Ramos (cell line): ENCODE data around the gene DGKD.

ENCODE experiments used
- in situ Hi-C: fragments of 300-500 bp; cut with MboI; formaldehyde crosslinking; loops from one replicate; pipeline ENCODE4 v1.14.3; 2022; ENCODE audit warnings: low sequenced_read_pairs; ENCODE audit not compliant: unreplicated experiment

DGKD gene

DNA sequence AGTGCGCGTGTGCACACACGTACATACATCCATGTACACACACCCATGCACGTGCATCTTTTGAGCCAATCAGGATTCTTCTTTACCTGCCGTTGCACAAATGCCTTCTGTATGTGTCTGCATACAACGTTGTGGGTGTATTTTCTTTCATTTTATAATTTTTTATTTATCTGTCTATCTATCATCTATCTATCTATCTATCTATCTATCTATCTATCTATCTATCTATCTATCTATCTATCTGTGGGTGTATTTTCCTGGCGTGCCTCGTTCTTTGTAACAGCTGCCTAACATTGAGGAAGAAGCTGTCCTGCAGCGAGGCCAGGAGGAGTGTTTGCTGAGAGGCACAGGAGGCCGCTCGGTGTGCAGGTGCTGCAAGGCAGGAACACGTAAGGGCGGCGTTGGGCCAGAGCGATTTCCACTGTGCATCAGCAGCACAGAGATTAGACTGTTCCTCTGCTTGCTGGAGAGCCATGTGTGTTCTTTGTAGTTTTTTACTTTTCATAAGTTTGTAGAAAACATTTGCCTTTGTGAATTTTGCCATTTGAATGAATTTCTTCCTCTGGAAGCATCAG is 84.4 kb downstream of the DGKD start:
- in situ Hi-C loops = no loop called here

DNA sequence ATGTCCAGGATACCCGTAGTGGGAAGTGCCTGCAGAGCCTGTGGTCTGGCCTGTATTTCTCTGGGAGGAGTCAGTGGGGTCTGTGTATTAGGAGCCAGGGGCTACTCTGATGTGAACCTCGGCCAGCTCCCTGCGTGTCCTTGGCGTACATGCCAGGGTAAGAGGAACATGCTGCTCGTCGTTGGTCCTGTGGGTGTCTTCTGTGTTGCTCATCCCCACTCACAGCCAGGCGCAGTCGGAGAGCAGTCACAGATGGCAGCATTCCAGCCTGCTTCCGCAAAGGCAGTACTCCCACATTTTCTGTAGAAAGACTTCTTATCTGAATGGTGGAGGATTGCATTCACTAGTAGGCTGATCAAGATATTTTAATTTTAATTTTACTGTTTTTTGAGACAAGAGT is 84.9 kb downstream of the DGKD start:
- in situ Hi-C loops = no loop called here

DNA sequence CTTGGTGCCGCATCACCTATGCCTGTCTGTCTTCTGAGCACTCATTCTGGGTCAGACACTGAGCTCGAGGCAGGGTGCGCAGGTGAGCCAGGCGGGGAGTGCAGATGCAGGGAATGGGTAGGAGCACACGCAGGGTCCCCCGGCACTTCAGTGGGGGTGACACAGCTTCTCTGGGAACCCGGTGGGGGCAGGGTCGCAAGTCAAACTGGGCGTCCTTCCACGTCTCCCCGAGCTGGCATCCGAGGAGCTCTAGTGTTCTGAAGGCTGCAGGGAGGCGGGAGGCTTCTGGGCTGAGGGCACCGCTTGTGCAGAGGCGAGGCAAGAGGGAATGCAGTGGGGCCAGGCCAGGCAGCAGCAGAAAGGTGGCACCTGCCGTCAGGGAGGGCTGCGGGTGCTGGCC is 86.0 kb downstream of the DGKD start:
- in situ Hi-C loops = no loop called here

DNA sequence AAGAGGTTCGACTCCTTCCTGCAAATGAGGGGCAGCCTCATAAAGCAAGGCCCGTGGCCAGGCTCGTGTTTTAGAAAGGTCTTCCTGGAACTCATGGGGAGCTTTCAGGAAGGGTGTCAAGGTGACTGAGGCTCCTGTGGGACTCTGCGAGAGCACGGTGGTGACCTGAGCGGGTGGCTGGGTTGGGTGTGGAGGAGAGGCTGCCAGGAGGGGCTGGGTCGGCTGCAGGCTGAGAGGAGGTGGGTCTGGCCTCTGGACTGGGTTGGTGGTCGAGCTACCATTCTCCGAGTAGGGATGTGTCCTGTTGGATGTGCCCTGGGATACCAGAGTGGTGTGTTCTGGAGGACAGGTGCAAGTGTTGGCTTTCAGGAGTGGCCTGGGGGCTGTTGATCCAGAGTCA is 86.4 kb downstream of the DGKD start:
- in situ Hi-C loops = no loop called here

DNA sequence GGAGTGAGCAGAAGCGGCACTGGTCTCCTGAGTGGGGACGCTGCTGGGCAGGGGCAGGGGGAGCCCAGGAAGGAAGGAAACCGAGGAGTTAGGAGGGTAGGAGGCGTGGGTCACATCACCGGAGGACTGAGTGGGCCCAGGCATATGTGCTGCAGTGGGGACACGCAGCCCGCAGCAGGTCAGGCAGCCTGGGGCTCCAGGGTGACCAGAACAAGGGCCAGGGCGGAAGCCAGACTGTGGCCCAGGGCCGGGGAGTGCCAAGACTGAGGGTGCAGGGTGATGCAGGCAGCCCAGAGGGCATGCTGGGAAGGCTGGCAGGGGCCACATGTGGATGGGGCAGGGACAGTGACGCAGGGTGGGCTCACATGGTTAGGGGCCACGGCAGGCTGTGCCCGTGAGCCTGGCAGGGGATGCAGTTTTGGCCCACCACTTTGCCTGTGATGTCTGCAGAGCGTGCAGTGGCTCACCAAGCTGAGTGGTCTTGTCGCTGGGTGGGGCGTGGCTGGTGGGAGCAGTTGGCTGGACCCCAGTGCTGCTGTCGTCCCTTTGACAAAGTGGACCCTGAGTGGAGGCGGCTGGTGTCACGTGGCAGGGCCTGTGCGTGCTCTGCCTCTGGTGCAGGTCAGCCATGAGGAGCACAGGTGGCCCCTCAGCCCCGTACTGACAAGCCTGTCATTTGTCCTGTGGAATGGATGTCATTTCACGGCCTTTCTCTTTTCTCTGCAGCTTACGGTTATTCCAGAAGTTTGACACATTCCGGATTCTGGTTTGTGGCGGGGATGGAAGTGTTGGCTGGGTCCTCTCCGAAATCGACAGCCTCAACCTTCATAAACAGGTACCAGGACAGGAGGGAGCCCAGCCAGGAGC is 87.1 kb downstream of the DGKD start:
- in situ Hi-C loops = no loop called here

DNA sequence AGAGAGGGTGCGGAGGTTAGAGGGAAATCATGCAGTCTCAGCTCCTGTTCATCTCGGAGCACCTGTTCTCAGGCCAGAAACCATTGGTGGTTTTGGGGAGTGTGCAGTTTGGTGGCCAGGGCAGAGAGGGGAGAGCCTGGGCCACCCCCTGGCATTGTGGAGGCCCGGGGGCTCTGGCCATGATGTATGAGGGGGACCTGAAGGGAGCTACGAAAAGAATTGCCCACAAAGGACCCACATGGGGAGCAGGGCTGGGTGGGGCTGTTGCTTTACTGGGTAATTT is 87.7 kb downstream of the DGKD start:
- in situ Hi-C loops = no loop called here

DNA sequence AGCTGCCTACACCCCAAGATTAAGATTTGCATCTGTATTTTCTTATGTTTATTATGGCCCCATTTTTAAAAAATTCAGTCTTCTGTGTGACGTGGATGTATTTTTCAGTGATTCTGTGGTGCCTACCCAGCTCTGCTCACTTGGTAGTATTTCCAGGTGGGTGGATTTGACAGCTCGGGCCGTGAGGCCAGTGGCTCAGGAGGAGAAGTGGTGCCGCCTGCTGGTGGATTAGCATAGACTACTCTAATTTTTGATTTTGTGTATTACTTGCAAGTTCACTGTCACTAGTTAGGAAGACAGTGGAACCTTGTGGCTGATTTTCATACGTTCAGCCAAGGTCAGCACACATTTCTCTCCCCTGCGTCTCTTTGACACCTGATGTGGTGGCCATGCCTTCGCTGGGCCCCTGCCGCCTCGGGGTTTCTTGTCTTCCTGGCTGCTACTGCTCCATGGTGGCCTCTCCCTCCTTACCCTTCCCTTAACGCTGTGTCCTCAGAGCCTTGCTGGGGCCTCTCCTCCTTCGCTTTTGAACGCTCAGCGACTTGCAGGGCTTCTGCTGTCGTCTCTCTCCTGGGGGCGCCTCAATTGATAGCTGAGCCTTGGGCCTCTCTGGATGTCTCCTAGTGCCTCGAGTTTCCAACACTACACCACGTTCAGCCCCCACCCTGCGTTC is 89.4 kb downstream of the DGKD start:
- in situ Hi-C loops = no loop called here

DNA sequence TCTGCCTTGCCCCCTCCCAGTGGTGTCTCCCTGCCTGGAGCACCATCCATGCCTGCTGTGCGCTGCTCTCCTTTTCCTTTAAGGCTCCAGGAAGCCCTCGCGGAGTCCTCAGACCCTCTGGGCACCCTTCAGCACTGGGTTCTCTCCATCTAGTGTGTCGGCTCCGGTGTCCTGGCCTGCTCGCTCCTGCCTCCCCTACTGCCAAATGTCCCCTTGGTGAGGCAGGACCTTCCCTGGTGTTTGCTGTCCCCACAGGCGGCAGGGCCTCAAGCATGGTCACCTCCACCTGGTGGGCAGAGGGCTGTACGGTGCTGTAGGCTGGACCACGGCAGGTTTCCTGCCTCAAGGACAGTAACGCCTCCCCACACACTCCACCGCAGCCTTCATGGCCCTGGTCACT is 90.2 kb downstream of the DGKD start:
- in situ Hi-C loops = no loop called here

DNA sequence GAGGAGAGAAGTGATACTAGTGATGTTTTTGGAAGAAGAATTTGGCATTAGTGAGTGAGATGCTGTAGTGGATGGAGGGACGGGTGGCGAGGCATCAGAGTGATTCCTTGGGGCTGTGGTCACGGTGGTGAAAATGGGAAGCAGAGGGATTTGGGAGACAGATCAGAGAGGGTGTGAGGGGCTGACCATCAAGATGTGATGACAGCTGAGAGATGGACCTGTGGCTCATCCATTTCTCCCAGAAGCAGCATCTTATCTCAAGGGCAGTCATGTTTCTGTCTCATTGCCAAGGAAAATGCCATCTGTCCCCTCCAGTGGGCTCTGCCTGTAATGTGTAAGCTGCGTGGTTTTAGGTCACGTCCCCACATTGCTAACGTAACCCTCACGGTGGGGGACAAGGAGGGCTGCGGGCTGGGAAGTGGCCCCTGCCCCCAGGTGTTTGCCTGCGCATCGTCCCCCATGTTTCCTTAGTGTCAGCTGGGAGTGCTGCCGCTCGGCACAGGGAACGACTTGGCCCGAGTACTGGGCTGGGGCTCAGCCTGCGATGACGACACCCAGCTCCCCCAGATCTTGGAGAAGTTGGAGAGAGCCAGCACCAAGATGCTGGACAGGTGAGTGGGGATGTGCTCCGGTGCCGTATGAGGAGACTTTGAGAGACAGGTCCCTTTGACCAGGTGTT is 91.0 kb downstream of the DGKD start:
- in situ Hi-C loops = no loop called here

DNA sequence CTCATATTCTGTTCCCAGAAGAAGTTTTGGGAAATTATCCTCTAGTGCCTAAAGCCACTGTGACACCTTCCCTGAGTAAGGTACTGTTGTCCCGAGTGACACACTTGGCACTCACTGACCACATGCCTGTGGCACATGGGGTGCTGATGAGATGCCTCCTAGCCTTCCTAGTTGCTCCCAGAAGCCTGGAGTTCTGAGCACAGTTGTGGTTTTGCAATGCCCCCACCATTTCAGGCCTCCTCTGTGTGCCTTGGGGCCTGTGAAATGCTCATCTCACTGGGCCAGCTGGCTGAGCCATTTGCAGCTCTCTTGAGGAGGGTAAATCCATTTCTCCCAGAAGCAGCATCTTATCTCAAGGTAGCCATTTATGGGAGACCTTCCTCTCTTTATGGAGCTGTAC is 91.8 kb downstream of the DGKD start:
- in situ Hi-C loops = no loop called here

DNA sequence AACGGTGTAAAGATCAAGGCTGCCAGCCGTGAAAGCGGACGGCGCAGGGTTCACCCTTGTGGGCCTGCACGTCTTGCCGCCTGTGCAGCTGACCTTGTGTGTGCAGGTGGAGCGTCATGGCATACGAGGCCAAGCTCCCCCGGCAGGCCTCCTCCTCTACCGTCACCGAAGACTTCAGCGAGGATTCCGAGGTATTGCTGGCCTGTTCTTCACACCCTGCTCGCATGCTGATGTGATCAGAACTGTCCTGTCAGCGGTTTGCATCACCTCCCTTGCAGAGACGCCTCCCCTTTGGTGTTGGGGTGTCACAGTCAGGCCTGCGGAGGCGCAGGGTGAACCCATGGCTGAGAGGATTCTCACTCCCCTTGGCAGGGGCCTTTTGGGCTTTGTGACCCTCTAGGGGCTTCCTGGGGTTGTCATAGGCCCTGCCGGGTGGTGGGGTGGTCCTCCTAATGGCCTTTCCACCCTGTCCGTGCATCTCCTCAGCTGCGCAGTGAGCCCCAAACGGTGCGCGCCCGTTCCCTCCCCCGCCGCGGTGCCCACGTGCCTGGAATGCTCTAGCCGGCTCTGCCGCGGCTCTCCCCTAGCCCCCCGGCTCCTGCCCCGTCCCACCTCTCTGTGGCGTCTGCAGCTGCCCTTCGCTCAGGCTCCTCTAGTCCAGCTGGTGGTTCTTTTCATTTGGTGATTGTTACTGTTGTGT is 92.5 kb downstream of the DGKD start:
- in situ Hi-C loops = no loop called here

DNA sequence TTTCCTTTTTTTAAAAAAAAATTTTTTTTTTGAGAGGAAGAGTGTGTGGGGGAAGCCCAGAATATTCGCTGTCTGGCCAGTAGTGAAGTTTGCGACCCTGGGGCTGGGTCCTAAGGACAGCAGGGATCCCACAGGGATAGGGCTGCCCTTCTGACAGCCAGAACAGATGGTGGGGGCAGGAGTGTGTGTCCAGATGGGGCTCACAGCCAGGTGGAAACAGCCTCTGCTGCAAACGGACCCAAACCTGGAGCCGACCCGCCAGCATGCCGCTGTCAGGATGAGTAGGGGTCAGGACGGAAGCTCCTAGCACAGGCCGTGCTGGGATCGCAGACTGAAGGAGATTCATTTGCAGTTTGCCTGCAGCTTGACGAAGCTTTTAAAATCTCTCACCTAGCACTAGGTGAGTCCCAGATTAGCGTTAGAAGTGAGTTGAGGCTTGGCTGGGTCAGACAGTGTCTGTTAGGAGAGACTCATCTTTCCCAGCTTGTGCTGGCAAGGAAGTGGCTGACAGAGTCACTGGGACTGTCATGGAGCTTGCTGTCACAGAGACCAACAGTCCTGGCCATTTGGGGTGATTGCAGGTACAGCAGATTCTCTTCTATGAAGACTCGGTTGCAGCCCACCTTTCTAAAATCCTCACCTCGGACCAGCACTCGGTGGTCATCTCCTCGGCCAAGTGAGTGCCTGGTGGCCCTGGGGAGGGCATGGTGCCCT is 93.4 kb downstream of the DGKD start:
- in situ Hi-C loops = no loop called here

DNA sequence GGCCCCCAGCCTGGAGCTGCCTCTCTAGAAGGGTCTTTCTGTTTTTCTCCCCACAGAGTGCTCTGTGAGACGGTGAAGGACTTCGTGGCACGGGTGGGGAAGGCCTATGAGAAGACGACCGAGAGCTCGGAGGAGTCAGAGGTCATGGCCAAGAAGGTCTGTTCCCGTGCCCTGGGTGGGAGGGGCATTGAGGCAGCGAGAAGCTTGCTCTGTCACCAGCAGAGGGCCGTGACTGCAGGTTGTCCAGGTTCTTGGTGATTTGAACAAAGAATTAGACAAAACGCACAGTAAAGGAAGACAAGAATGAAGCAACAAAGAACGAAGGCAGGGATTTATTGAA is 93.9 kb downstream of the DGKD start:
- in situ Hi-C loops = no loop called here

DNA sequence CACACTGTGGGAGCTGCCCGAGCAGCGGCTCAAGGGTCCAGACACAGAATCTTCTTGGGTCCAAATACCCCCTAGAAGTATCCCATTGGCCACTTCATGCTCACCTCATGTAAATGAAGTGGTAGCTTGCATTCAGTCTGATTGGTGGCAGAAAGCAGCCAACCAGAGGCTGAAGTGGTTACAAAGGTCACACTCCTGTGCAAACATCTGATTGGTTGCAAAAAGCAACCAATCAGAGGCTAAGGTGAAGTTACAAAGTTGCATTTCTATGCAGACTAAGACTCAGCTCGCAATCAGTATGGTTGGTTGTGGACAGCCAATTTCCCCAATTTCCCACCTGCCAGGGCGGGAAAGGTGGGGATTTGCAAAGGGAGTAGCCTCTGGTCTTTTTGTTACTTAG is 94.3 kb downstream of the DGKD start:
- in situ Hi-C loops = no loop called here

DNA sequence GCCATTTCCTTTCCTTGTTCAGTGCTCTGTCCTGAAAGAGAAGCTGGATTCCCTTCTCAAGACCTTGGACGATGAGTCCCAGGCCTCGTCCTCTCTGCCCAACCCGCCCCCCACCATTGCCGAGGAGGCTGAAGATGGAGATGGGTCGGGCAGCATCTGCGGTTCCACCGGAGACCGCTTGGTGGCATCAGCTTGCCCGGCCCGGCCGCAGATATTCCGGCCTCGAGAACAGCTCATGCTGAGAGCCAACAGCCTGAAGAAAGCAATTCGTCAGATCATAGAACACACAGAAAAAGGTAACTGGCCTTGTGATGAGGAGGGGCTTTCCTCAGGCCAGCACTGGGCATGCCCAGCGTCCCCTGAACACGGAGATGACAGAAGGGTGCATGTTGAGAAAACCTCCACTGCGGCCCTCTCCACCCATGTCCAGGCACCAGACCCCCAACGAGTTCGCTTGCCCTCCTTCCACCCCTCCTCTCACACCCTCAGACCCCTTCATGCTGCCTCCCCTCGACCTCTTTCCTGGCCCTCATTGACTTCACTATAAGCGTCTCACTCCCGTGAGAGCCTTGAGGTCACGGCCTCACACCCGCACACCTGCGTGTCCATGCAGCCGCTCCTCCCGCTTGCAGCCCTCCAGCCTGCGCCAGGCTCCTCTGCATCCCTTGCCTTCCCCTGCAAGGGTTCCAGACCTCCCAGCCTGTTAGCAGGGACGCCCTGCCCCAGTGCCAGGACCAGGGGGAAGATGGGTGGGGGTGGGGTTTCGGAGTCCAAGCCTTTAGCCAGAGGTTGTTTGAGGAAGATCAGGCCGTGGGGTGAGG is 95.0 kb downstream of the DGKD start:
- in situ Hi-C loops = no loop called here

DNA sequence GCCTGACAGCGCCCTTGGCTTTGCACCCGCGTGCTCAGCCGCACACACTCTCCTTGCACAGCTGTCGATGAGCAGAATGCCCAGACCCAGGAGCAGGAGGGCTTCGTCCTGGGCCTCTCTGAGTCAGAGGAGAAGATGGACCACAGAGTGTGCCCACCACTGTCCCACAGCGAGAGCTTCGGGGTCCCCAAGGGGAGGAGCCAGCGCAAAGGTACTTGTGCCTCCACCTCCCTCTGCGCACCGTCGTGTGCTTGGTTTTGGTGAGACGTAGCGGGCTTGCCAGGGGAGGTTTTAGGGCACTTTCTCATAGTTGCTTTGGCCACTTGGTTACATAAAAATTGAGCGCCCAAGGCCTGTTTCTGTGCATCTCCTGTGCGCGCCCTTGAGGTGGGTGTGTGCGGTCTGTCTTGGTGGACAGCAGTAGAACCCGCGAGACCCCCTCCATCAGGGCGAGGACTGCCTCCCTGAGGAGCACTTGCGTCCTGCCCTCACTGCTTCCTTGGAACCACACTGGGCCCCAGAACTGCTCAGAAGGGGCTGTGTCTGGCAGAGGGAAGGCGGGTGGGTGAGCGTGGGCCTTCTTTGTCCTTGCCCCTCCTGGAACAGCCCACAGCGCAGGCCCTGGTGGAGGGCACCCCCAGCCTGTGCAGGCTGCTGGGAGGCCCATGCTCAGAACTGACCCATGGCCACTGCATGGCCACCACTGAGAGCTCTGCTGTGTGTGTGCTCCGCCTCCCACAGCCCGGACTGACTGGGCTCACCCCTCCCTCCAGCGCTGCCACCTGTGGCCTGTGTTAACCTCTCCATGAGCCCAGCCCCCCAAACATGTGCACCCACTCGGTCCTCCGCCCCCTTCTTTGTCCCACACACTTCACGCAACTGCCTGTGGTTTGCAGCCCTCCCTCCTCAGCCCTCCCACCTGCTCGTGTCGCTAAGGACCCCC is 95.9 kb downstream of the DGKD start:
- in situ Hi-C loops = no loop called here

DNA sequence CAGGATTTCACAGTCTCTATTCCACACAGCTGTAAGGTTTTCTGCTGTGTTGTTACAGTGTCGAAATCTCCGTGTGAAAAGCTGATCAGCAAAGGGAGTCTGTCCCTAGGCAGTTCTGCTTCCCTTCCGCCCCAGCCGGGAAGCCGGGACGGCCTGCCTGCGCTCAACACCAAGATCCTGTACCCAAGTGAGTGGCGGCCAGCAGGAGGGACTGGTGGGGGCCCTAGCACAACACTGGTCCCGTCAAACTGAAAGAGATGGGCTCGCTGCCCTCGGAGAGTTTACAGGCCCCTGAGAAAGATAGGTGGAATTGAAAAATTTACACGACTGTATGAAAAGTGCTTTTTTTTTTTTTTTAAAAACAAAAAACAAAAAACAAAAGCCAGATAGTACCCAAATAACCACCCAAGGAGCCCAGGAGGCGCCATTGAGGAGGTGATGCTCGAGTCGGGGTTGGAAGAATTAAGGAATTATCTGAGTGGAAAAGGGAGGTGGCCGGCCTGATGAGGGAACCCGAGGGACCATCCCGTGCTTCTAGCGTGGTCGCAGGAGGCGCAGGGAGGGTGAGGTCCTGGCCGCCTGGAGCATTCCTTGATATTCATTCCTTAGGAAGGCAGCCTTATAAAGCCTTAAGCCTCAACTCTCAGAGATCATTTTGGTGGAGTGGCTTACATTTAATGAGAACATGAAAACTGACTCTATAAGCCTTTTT is 96.7 kb downstream of the DGKD start:
- in situ Hi-C loops = no loop called here

DNA sequence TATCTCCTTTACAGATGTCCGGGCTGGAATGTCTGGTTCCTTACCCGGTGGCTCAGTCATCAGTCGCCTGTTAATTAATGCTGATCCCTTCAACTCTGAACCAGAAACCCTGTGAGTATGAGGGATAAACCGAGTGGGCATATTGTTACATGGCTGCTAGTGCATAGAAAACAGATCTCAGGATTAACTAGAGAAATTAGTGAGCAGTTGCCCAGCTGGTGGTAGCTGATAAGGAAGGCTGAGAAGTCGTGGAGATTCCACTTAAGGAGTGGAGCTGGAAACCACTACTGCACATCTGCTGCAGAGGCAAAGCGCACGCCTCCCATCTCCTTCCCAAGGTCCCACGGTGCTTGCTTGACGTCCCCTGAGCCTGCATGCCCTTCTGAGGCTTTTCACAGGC is 97.7 kb downstream of the DGKD start:
- in situ Hi-C loops = no loop called here
